ENCODE measurements around the gene GFOD1.

DNA sequence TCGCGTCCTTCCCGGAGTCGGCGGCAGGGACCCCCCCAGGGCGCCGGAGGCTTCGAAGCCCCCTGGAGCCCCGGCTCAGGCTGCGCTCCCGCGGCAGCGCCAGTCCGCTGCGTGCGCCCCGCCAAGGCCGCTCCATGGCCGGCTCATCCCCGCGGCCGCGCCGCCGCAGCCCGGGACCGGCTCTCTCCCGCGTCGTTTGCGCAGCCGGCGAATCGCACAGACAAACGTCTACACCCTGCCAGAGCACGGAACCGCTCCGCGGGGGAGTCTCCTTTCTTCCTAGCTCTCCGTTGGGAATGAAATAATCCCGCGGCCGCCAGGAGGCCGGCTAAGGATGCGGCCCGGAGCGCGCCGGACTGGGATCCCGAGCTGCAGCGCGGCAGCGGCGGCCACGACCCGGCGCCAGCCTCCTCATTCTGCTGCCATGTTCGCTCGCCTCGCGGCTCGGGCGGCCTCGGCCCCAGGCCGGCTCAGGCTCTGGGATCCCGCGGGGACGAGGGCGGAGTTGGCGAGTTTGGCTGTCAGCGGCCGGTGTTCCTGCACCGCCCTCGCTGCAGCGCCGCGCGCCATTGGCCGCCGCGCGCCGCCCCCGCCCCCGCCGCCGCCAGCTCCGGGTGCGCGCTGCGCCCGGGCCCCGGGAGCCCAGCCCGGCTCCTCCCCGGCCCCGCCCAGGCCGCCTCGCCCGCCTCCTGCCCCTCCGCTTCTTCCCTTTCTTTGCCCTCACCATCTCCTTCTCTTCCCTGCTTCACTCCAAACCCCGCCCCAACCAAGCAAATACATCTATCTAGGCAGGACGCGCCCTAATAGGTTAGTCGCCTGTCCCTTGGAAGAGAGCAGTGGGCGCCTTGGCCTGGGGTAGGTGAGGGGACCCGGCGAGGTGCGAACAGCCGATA lies at the start of gene GFOD1:
- TF ChIP-seq GABPA (IDR thresholded peaks at IDR 0.05; ENCODE audit: low read depth) (no peak), CTCF (IDR thresholded peaks at IDR 0.05 in 2 of 3, conservative IDR thresholded peaks at IDR 0.05 in 1 of 3; ENCODE audit: control insufficient read depth in 2 of 3, extremely low read depth in 1 of 3, insufficient read depth in 1 of 3, low read depth in 3 of 3, low read length in 3 of 3) (no peak), NRF1 (conservative IDR thresholded peaks at IDR 0.05; ENCODE audit: low read depth, low read length) (no peak), ZBTB40 (IDR thresholded peaks at IDR 0.05; ENCODE audit: borderline replicate concordance) (no peak), FOXM1 (IDR thresholded peaks at IDR 0.05; ENCODE audit: low read depth, low read length) (no peak), RELA (IDR thresholded peaks at IDR 0.05; ENCODE audit: borderline replicate concordance, partially characterized antibody) (no peak), NBN (IDR thresholded peaks at IDR 0.05) (no peak), PAX8 (IDR thresholded peaks at IDR 0.05) (no peak), TCF12 (IDR thresholded peaks at IDR 0.05; ENCODE audit: low read depth, low read length) (0 out of 2 replicates have a peak, but pooled peaks have one; percentile 4), POLR2A (IDR thresholded peaks at IDR 0.05; ENCODE audit: low read depth, low read length) (peak; percentile 86), BHLHE40 (IDR thresholded peaks at IDR 0.05; ENCODE audit: borderline replicate concordance in 1 of 2, low read depth in 2 of 2, low read length in 1 of 2) (peak in 1 of 2 experiments; percentile 48; a peak in 2 of 4 replicates)
- TF ChIP-seq, protein P1, sequence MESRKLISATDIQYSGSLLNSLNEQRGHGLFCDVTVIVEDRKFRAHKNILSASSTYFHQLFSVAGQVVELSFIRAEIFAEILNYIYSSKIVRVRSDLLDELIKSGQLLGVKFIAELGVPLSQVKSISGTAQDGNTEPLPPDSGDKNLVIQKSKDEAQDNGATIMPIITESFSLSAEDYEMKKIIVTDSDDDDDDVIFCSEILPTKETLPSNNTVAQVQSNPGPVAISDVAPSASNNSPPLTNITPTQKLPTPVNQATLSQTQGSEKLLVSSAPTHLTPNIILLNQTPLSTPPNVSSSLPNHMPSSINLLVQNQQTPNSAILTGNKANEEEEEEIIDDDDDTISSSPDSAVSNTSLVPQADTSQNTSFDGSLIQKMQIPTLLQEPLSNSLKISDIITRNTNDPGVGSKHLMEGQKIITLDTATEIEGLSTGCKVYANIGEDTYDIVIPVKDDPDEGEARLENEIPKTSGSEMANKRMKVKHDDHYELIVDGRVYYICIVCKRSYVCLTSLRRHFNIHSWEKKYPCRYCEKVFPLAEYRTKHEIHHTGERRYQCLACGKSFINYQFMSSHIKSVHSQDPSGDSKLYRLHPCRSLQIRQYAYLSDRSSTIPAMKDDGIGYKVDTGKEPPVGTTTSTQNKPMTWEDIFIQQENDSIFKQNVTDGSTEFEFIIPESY (IDR thresholded peaks at IDR 0.05) = no peak

All from GM12878 (cell line).